ENCODE data around the gene LRIT1.

The LRIT1 gene

DNA sequence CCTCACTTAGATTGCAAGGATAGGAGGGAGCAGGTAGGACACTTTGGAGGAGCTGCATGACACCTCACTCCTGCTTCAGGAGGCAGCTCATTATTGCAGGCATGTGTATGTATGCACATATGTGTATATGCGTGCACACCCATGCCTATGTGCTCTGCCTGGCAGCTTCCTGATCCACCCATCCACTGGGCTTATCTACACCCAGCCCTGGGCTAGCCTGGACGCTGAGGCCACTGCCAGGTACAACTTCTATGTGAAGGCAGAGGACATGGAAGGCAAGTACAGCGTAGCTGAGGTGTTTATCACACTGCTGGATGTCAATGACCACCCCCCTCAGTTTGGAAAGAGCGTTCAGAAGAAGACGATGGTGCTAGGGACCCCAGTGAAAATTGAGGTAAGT is 29.3 kb downstream of the LRIT1 start:
- TF ChIP-seq, protein P1, sequence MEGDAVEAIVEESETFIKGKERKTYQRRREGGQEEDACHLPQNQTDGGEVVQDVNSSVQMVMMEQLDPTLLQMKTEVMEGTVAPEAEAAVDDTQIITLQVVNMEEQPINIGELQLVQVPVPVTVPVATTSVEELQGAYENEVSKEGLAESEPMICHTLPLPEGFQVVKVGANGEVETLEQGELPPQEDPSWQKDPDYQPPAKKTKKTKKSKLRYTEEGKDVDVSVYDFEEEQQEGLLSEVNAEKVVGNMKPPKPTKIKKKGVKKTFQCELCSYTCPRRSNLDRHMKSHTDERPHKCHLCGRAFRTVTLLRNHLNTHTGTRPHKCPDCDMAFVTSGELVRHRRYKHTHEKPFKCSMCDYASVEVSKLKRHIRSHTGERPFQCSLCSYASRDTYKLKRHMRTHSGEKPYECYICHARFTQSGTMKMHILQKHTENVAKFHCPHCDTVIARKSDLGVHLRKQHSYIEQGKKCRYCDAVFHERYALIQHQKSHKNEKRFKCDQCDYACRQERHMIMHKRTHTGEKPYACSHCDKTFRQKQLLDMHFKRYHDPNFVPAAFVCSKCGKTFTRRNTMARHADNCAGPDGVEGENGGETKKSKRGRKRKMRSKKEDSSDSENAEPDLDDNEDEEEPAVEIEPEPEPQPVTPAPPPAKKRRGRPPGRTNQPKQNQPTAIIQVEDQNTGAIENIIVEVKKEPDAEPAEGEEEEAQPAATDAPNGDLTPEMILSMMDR (IDR thresholded peaks at IDR 0.05; ENCODE audit: low read depth, low read length): no peak
- no peak overlapping the region for H3K4me3 ChIP-seq (ENCODE audit: low read depth, low read length)

DNA sequence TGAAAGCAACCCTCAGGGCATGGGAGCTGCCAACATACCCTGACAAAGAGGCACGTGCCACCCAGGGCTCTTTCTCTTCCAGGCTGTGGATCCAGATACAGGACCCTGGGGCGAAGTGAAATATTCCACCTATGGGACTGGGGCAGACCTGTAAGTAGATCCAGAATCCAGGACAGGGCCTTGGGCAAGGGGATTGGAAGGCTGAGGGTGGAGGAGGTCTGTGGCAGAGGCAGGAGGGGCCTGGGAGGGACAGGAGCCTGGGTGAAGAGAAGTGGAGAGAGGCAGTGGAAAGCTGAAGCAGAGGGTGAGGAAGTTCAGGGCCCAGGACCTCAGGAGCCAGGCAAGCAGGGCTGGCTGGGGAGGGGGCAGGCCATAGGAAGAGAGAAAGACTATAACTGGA is 29.8 kb downstream of the LRIT1 start:
- no peak overlapping the region for H3K4me3 ChIP-seq (ENCODE audit: low read depth, low read length)
- TF ChIP-seq, protein P1 (IDR thresholded peaks at IDR 0.05; ENCODE audit: low read depth, low read length): no peak

DNA sequence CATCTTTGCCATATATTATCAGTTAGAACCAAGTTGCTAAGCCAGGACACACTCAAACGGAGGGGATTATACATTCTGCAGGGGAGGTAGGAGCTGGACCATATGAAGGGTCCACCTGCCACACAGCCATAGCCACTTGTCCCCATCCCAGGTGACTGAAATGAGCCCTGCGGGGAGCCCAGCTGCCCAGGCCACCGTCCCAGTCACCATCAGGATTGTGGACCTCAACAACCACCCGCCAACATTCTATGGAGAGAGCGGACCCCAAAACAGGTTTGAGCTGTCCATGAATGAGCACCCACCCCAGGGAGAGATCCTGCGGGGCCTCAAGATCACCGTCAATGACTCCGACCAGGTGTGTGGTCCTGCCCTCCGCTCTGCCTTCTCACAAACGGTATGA is 33.3 kb downstream of the LRIT1 start:
- TF ChIP-seq, protein P1 (IDR thresholded peaks at IDR 0.05; ENCODE audit: low read depth, low read length): no peak
- no peak overlapping the region for H3K4me3 ChIP-seq (ENCODE audit: low read depth, low read length)

DNA sequence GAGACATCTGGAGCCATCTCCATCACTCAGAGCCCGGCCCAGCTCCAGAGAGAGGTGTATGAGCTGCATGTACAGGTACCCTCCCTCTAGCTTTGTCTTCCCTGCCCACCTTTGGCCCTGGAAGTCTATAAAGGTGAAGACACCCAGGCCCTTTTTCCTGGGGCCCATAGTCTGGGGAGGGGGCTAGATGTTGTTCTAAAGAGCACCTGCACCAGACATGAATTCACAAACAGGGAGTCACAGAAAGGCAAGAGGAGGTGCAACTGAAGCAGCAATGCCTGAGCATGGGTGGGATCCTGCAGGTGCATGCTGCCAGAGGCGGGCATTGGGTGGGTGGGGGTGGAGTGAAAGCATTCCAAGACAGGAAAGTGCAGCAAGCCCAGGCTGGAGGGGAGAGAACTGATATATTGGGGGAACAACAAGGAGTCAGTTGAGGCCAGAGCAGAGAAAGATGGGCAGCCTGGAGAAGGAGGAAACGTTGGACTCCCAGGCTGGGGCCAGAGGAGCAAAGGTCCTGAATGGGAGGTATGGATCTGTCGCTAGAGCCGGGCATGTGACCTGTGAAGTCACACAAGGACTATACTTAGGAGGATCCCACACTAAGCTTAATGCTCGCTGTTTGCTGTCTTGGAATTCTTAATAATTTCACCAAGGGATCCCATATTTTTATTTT is 35.4 kb downstream of the LRIT1 start:
- TF ChIP-seq, protein P1 (IDR thresholded peaks at IDR 0.05; ENCODE audit: low read depth, low read length): no peak
- H3K4me3 ChIP-seq (ENCODE audit: low read depth, low read length): no peak overlapping the region

DNA sequence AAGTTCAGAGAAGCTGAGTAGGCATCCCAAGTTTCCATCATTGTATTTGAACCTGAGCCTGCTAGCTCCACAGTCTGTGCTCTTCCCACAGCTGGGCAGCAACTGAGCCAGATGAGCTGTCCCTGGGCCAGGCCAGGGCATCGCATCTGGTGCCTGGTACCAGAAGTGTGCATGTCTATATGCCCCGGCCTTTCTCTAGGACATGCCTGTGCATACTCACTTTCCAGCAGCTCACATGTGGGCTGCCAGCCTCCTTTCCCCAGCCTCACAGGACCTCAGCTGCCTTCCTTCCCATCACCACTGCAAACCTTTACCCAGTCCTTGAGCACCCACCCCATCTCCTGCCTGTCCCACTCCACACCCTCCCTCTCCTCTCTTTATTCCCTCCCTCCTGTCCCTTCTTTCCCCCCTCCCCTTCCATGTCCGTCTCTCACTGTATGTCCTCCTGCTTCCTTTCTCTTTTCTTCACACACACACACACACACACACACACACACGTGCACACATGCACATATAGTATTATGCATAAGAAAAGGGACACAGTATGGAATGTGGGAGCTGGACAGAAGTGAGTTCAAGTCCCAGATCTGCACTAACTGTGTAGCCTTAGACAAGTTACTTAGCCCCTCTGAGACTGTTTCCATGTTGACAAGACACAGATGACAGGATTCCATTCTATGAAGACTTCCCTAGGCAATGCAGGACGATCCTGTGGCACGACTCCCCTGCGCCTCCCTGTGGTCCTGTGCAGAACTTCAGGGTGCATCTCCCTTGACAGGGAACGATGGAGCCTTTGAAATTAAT is 36.1 kb downstream of the LRIT1 start:
- no peak overlapping the region for H3K4me3 ChIP-seq (ENCODE audit: low read depth, low read length)
- TF ChIP-seq, protein P1 (IDR thresholded peaks at IDR 0.05; ENCODE audit: low read depth, low read length): peak; percentile 88

DNA sequence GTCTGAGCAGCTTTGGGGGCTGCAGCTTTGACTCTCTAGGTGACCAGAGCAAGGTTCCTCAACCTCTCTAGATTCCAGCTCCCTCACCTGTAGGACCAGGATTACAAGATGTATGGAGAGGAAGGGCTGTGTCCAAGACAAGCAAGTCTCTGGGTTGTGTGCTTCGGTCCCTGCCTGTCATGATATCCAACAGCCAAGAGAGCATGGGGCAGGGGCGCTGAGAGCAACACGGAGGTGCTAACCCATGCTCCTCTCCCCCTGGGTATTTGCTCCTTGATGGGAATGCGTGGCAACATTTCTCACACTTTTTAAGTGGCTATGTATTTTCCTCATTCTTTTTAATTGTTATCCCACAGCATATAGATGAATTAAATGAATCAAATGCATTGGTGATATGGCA is 36.7 kb downstream of the LRIT1 start:
- no peak overlapping the region for H3K4me3 ChIP-seq (ENCODE audit: low read depth, low read length)
- TF ChIP-seq, protein P1 (IDR thresholded peaks at IDR 0.05; ENCODE audit: low read depth, low read length): no peak

DNA sequence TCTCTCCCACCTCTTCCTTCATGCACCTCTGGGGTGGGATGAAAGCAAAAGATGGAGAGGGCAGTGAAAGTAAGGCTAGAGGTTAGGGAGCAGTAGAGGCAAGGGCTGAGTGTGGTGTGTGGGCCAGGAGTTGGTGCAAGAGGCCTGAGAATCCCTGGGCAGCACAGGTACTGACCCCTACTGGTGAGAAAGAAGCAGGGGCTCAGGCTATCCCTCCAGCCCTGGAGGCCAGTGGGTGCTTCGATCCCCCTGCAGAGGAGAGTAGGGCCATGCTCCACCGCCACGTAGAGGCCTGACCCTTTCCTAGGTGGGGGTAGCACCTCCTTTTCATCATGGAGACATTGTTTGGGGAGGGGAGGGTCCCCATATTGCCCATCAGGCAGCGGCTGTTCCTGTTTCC is 37.2 kb downstream of the LRIT1 start:
- TF ChIP-seq, protein P1 (IDR thresholded peaks at IDR 0.05; ENCODE audit: low read depth, low read length): peak; percentile 32
- no peak overlapping the region for H3K4me3 ChIP-seq (ENCODE audit: low read depth, low read length)
